PC-3 (cell line): Measurements from ENCODE around the gene LZTFL1.

ENCODE experiments used
- EZH2 ChIP-seq: fragments of 300-600 bp; sonication (generic); IDR thresholded peaks from one replicate; pipeline ENCODE4 v1.6.1; 2017; ENCODE audit warnings: antibody characterized with exemption, mild to moderate bottlenecking, low read length; ENCODE audit not compliant: unreplicated experiment
- EZH2phosphoT487 ChIP-seq: fragments of 300-600 bp; sonication (generic); IDR thresholded peaks from 2 replicates; pipeline ENCODE4 v1.6.1; 2018; ENCODE audit warnings: mild to moderate bottlenecking, antibody characterized with exemption, low read length, borderline replicate concordance
- TF ChIP-seq, protein P1 (sequence below): fragments of 300-600 bp; sonication (generic); conservative IDR thresholded peaks from 2 replicates; pipeline ENCODE4 v1.5.1; 2017; ENCODE audit warnings: antibody characterized with exemption, low read depth, mild to moderate bottlenecking, low read length

DNA sequence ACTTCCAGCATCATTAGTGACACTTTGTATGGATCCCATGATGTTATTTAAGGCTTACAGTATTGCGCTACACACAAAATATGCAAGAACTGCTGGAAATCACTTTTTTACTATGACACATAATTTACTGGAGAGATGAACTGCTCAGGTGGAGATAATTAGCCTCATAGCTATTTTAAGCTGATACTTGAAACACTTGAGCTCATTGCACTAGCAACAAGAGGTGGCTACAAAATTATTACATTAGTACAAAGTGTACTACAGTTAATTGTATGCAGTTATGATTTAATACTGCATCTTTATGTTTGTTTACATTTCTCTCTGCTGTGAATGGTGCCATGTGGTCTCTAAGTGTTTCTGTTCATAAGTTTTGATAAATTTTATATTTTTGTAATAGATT lies 6.5 kb upstream of the LZTFL1 start:
- TF ChIP-seq, protein P1, sequence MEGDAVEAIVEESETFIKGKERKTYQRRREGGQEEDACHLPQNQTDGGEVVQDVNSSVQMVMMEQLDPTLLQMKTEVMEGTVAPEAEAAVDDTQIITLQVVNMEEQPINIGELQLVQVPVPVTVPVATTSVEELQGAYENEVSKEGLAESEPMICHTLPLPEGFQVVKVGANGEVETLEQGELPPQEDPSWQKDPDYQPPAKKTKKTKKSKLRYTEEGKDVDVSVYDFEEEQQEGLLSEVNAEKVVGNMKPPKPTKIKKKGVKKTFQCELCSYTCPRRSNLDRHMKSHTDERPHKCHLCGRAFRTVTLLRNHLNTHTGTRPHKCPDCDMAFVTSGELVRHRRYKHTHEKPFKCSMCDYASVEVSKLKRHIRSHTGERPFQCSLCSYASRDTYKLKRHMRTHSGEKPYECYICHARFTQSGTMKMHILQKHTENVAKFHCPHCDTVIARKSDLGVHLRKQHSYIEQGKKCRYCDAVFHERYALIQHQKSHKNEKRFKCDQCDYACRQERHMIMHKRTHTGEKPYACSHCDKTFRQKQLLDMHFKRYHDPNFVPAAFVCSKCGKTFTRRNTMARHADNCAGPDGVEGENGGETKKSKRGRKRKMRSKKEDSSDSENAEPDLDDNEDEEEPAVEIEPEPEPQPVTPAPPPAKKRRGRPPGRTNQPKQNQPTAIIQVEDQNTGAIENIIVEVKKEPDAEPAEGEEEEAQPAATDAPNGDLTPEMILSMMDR = no peak
- no peak for TF ChIP-seq EZH2
- TF ChIP-seq EZH2phosphoT487 = no peak
